ENCODE measurements around the gene TMEM26.

GRCh38 chr10:61477451-61477850 is 24.3 kb upstream of the TMEM26 start:
- no peak for TF ChIP-seq CTCF (IDR thresholded peaks at IDR 0.05)
- TF ChIP-seq POLR2A (IDR thresholded peaks at IDR 0.05): no peak

Measured in right lobe of liver (tissue), 4 donors.